Stimulated activated CD4-positive, alpha-beta T cell treated with anti-CD3 and anti-CD28 coated beads, Interleukin-15, amount 100 ng/mL, for 24 hours (primary cell): ENCODE results near the gene AGFG1.
A peak's percentile ranks its signal among the peaks of the same experiment; 100 is the strongest.

Source experiments
- DNase-seq: peaks from one replicate; pipeline ENCODE4 v3.0.0-alpha.2; 2020

Gene AGFG1

DNA sequence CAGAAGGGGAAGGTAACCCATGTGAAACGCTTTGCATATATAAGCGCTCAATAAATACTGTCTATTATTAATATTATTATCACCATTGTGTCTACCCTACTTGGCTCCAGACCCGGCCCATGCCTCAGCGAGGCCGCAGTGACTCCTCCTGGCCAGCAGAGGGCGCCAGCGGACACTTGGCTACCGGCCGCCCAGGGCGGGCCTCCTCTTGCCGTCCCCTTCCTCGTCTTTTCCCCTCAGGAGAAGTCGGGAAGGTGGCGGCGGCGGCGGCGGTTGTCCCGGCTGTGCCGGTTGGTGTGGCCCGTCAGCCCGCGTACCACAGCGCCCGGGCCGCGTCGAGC is at the start of gene AGFG1:
Gene AGFG1 (plus strand): TSS at position 233 of the 341 bp plus-strand sequence. CDS start 266 bp downstream, outside the sequence.
- DNase-seq = peak; percentile 89

GRCh38 chr2:227423656-227424499 is 48.1 kb upstream of the AGFG1 start:
- no peak for DNase-seq

- DNase-seq = no peak
Measured at GRCh38 chr2:227428731-227429285, 43.1 kb upstream of the AGFG1 start.

DNA sequence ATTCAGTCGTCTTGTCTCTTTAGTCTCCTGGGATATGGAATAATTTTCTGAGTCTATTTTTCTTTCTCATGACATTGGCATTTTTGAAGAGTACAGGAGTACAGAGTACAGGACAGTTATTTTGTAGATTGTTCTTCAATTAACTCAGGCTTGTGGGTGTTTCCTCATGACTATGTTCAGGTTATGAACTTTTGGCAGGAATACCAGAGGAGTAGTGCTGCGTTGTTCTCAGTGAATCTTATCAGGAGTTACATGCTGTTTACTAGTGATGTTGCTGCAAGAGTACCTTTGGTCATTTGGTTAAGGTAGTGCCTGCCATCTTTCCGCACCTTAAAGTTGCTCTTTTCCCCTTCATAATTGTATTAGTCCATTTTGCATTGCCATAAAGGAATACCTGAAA is 41.3 kb upstream of the AGFG1 start:
- no peak for DNase-seq

DNA sequence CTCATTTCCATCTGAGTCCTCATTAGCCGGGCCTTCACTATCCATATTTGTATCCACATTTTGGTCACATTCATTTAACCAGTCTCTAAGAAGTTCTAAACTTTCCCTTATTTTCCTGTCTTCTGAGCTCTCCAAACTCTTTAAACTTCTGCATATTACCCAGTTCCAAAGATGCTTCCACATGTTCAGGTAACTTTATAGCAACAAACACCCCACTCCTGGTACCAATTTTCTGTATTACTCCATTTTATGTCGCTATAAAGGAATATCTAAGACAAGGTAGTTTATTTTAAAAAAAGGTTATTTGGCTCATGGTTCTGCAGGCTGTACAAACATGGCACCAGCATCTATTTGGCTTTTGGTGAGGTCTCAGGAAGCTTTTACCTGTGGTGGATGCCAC is 38.8 kb upstream of the AGFG1 start:
- DNase-seq = no peak

- no peak for DNase-seq
Measured at GRCh38 chr2:227436436-227437174, 35.4 kb upstream of the AGFG1 start.

- DNase-seq = no peak
Measured at GRCh38 chr2:227439214-227439613, 32.7 kb upstream of the AGFG1 start.

DNA sequence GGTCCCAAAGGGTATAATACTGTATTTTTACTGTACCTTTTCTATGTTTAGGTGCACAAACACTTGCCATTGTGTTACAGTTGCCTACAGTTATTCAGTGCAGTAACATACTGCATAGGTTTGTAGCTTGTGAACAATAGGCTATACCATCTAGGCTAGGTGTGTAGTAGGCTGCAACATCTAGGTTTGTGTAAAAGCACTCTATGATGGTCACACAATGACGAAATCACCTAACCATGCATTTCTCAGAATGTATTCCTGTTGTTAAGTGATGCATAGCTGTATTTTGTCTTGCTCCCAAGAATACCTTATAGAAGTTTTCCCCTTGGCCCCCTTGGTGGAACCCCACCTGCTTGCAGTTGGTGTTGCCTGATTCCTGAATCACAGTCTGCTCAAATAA is 29.3 kb upstream of the AGFG1 start:
- no peak for DNase-seq

DNA sequence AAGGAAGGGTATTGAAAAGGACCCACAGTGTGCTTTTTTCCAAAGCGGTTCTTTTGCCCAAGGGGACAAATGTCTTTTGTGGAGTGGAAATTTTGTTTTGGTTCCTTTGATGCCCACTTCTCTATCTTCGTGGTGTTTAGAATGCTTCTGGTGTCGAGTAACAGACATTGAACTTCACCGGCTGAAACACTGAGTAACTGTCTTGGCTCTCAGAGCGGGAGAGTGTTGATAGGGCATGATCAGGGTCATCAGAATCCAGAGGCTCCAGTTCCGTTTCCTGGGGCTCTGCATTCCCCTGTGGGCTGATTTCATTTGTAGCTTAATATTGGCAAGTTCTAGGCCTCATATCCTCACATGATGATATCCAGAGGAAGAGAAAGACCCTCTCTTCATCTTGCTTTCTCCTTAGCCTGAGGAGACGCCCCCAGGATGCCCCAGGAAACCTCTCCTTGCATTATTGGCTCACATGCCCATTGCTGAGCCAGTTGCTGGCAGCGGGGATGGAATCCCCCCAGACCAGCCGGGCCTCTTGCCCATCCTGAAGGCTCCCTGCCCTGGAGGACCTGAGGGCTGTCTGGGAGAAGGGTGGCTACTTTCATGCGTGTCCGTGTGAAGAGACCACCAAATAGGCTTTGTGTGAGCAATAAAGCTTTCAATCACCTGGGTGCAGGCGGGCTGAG is 27.9 kb upstream of the AGFG1 start:
- no peak for DNase-seq

DNA sequence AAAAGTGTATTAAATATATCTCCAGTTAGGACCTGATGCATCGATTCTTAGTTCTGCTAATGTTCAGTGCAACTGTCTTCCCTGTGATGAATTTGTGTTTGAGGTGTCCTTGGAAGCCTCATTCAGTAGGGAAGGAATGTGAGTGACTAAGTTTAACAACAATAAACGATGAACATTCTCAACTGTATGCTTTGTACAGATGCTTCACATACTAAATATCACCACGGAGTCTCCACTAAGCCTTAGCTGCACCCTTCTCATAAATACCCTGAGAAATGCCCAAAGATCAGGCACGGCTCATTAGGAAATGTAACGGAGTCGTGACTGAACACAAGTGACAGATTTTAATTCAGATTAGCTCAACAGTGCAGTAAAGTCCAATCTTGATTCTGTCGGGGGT is 24.4 kb upstream of the AGFG1 start:
- DNase-seq = no peak

- DNase-seq = no peak
Measured at GRCh38 chr2:227450311-227450841, 21.6 kb upstream of the AGFG1 start.

DNA sequence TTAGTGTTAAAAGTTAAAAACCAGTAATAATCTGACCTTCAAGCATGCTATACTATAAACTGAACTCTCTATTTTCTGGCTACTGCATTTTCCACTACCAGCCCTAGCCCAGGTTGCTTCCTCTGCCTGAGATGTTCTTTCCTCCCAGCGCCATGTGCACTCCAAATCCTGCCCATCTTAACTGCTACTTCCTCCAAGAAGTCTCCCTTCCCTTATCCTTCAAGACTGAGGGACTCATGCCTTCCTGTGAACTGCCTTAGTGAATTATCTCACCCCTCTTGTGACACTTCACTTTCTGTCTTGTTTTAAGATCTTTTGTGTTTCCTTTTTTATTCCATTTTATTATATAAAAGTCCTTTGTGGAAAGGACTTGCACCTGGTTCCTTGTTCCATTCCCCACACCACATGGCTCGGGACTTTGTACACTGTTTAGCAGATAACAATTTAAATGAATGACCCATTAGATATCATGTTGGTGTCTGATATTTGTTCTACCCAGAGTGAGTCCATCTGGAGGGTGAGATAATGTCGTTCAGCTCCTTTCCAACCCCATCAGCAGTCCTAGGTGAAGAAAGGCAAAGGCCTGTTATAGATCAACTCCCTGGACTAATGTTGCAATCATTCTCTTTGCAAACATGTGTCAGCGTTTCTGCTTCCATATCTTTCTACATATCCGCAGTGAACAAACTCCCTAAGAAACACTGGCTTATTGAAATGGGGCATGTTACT is 20.9 kb upstream of the AGFG1 start:
- no peak for DNase-seq

- no peak for DNase-seq
Measured at GRCh38 chr2:227451655-227451992, 20.3 kb upstream of the AGFG1 start.

- DNase-seq = no peak
Measured at GRCh38 chr2:227453810-227454209, 18.1 kb upstream of the AGFG1 start.

DNA sequence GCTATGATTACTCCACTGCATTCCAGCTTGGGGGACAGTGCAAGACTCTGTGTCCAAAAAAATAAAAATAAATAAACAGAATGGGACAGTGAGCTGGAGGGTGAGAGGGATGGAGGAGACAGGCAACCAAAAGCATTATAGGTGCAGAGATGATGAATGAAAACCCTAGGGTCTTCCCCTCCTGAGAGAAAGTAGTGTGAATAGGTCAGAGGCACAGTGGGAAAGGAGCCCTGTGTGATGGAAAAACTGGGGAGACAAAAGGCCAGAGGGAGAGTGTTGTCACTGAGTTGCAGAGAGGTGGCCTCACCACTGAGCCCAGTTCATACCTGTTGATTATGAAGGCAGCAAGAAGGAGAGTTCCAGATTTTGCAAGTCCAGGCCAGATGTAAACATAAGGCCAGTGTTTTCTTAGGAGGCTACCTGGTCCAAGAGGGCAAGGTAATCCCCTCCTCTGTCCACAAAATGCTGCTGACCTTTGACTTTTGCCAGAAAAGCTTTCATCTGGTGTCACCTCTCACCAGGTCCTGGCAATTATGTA is 17.6 kb upstream of the AGFG1 start:
- no peak for DNase-seq

- DNase-seq = no peak
Measured at GRCh38 chr2:227455200-227455599, 16.8 kb upstream of the AGFG1 start.

GRCh38 chr2:227456102-227456501 is 15.9 kb upstream of the AGFG1 start:
- no peak for DNase-seq

- DNase-seq = peak; percentile 50
Measured at GRCh38 chr2:227456772-227457171, 15.2 kb upstream of the AGFG1 start.

DNA sequence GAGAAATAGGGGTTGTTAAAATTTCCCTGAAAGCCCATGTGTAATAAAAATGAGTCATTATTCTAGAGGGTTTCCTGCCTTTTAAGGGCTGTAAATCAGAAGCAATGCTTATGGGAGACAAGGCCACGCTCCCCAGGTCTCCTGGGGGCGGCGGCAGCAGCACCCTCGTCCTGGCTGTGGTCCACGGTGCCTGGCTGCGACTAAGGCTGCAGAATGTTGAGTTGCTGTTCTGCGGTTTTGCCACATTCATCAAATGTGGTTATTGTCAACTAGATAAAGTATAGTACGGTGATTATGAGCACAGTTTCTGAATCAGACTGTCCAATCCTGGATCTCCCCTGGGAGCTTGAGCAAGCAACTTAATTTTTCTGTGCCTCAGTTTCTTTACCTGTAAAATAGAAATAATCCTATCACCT is 11.9 kb upstream of the AGFG1 start:
- DNase-seq = peak; percentile 88

- no peak for DNase-seq
Measured at GRCh38 chr2:227460833-227461232, 11.1 kb upstream of the AGFG1 start.

DNA sequence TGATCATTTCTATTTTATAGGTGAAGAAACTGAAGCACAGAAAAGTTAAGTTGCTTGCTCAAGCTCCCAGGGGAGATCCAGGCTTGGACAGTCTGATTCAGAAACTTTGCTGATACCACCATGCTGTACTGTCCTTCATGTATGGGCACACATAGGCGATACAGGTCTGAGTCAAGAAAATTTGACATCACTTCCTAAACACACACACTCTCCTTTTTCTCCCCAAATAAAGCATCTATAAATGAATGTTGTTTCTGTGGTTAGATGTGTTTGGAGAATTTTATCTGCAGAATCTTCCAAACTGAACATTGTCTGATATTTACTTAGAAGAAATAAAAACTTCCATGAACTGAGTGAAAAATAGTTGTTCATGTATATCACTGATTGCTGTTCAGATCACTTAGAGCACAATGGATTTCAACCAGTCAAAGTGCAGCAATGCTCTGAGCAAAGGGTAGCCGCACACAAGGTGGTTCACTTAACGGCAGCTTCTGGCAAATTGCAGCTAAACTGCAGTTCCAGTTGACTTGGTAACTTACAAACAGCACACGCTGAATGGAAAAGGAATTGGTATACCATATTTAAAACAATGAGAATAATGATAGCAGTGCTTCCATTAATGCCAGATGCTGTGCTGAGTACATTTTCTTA is 10.0 kb upstream of the AGFG1 start:
- DNase-seq = no peak

GRCh38 chr2:227462462-227462951 is 9.4 kb upstream of the AGFG1 start:
- DNase-seq = peak; percentile 62
